ENCODE results near the gene GPC5. TPM values are rescaled to one million over a fixed set of nuclear protein-coding genes. Genes with fewer than 3 reads are reported as not detected.

GPC5 gene
- total and polyA plus RNA-seq, 2 of the 8 experiments (the other 6 are each of a cell fraction or from before 2014, with no cell fraction given): 0.20 to 0.39 TPM

DNA sequence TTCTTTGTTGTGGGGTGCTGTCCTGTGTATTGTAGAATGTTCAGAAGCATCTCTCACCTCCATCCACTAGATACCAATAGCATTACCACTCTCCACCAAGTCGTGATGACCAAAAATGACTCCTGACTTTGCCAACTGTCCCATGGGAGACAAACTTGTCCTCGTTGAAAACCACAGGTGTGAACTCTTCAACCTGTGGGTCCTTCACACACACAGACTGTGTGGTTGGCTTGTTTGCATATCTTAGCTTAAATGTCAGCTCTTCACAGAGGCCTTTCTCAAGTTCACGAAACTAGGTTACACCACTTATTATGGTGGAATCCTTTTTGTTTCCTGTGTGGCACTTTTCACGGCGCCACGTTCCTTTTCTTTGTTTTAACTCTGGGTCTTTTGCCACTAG is 6.8 kb downstream of the GPC5 start:
- H3K18ac ChIP-seq (ENCODE audit: extremely low read depth, low read length): no peak overlapping the region
- WGBS, 2 experiments (ENCODE audit: extremely low coverage in 1 of 2, insufficient coverage in 1 of 2, insufficient read length in 1 of 2, insufficient replicate concordance in 2 of 2, low coverage in 1 of 2, low lambda C conversion rate in 2 of 2, missing lambda C conversion rate in 1 of 2): 88% methylated on average over 6 of the region's 6 CpGs; no CpG with 5 or more reads in 1 of the 2 experiments
- no peak overlapping the region for H2BK15ac ChIP-seq (ENCODE audit: low read length)
- 0 out of 4 replicates have a peak, but pooled peaks cover 0 to 5% of the 10 kb centered on the region in 2 experiments for H3K9me3 ChIP-seq (ENCODE audit: insufficient read depth in 2 of 2, low read depth in 1 of 2, low read length in 1 of 2)
- ChIA-PET POLR2A (ENCODE audit: partially characterized antibody) (no interaction called here), CTCF (ENCODE audit: partially characterized antibody) (interaction anchor here (1.1 to 4.0 kb wide), 5 partner anchors 16 to 247 kb away, joined by 3 to 25 read pairs (median 3); no protein-coding TSS in a partner anchor)
- DNase-seq (ENCODE audit: low read depth in 1 of 2, low spot score in 2 of 2) (no peak), FAIRE-seq (no peak)
- H3K4me3 ChIP-seq (ENCODE audit: extremely low read depth in 1 of 4, insufficient read depth in 2 of 4, low read depth in 3 of 4, low read length in 4 of 4): no peak overlapping the region
- H3K36me3 ChIP-seq (ENCODE audit: control insufficient read depth in 2 of 4, insufficient read depth in 4 of 4, low read length in 3 of 4): no peaks in the 10 kb centered on the region
- no peak overlapping the region for H3K56ac ChIP-seq (replicated peaks; ENCODE audit: insufficient read length, low read depth, low read length)
- H3K14ac ChIP-seq (ENCODE audit: insufficient read length): no peak overlapping the region
- H2BK5ac ChIP-seq (ENCODE audit: low read depth, low read length): no peak overlapping the region
- no peaks in the 10 kb centered on the region for H3K79me2 ChIP-seq (ENCODE audit: control insufficient read depth in 1 of 2, insufficient read depth in 2 of 2, low read length in 2 of 2)
- no peak overlapping the region for H3K27ac ChIP-seq (ENCODE audit: low read depth, low read length)
- no peak overlapping the region for H4K8ac ChIP-seq (ENCODE audit: extremely low read depth, insufficient read depth, low read length)
- H3K4me1 ChIP-seq (replicated peaks in 1 of 4; ENCODE audit: control insufficient read depth in 3 of 4, insufficient read depth in 4 of 4, low read length in 3 of 4): no peaks in the 10 kb centered on the region
- no peak overlapping the region for H3K9ac ChIP-seq (replicated peaks in 1 of 4; ENCODE audit: extremely low read depth in 1 of 4, low read depth in 3 of 4, low read length in 3 of 4)
- no peak overlapping the region for H3K4ac ChIP-seq (replicated peaks; ENCODE audit: insufficient read length, low read depth, low read length)
- no peaks in the 10 kb centered on the region for H3K79me1 ChIP-seq (ENCODE audit: low read depth, low read length)
- no peak overlapping the region for H4K91ac ChIP-seq (replicated peaks; ENCODE audit: insufficient read length, low read length)
- no peak overlapping the region for H3K4me2 ChIP-seq (ENCODE audit: insufficient read depth in 1 of 2, low read depth in 2 of 2, low read length in 2 of 2)
- H3K27me3 ChIP-seq (replicated peaks in 1 of 4; ENCODE audit: control insufficient read depth in 3 of 4, extremely low read depth in 1 of 4, insufficient read depth in 3 of 4, low read length in 3 of 4): peaks cover 2 to 7% (median 4%) of the 10 kb centered on the region in 4 experiments; a peak in 6 of 7 replicates
- no peak overlapping the region for H4K5ac ChIP-seq (ENCODE audit: insufficient read length, low read depth, low read length)
- H2AFZ ChIP-seq (ENCODE audit: low read length): no peak overlapping the region
- no peak overlapping the region for H3K23ac ChIP-seq (ENCODE audit: insufficient read length)
- H4K20me1 ChIP-seq (replicated peaks in 1 of 2; ENCODE audit: control insufficient read depth in 1 of 2, insufficient read depth in 2 of 2, low read length in 2 of 2): no peaks in the 10 kb centered on the region
- no peak overlapping the region; the same call in 1 of the 2 replicates for H2AK5ac ChIP-seq (ENCODE audit: low read depth, low read length)
- no peaks in the 10 kb centered on the region for H3K23me2 ChIP-seq (ENCODE audit: low read depth, low read length)
- no peak overlapping the region for H2BK120ac ChIP-seq (replicated peaks; ENCODE audit: low read depth, low read length)
- no peak overlapping the region for H2BK20ac ChIP-seq (ENCODE audit: low read length)
- H2BK12ac ChIP-seq (ENCODE audit: low read depth, low read length): no peak overlapping the region
- no peak for TF ChIP-seq CEBPB (IDR thresholded peaks at IDR 0.05; ENCODE audit: low read depth, low read length)
- TF ChIP-seq KDM1A (IDR thresholded peaks at IDR 0.05; ENCODE audit: borderline replicate concordance, low read length): no peak
- no peak for TF ChIP-seq TEAD4 (IDR thresholded peaks at IDR 0.05; ENCODE audit: low read depth, low read length)
- TF ChIP-seq RAD21 (IDR thresholded peaks at IDR 0.05 in 1 of 2, conservative IDR thresholded peaks at IDR 0.05 in 1 of 2; ENCODE audit: low read depth in 2 of 2, low read length in 2 of 2): no peak
- TF ChIP-seq SUZ12 (IDR thresholded peaks at IDR 0.05; ENCODE audit: low read length): no peak
- no peak for TF ChIP-seq RFX5 (IDR thresholded peaks at IDR 0.05; ENCODE audit: borderline replicate concordance, low read depth, low read length)
- TF ChIP-seq CHD2 (IDR thresholded peaks at IDR 0.05; ENCODE audit: low read length): no peak
- TF ChIP-seq JUN (IDR thresholded peaks at IDR 0.05; ENCODE audit: low read depth, low read length): no peak
- no peak for TF ChIP-seq MAFK (IDR thresholded peaks at IDR 0.05; ENCODE audit: low read depth, low read length)
- no peak for TF ChIP-seq GABPA (IDR thresholded peaks at IDR 0.05; ENCODE audit: borderline replicate concordance, insufficient read depth, low read length)
- TF ChIP-seq KDM4A (IDR thresholded peaks at IDR 0.05; ENCODE audit: low read depth, low read length, severe bottlenecking): no peak
- no peak for TF ChIP-seq ATF2 (IDR thresholded peaks at IDR 0.05; ENCODE audit: low read length)
- no peak for TF ChIP-seq ASH2L (IDR thresholded peaks at IDR 0.05; ENCODE audit: low read length)

All from H1 (cell line).